Measurements from ENCODE around the gene MESD. TPM values are rescaled to one million over a fixed set of nuclear protein-coding genes. Genes with fewer than 3 reads are reported as not detected.

The MESD gene
- total RNA-seq, 4 donors from 2014 or later: 5.5 to 7.9 (median 6.6) TPM

DNA sequence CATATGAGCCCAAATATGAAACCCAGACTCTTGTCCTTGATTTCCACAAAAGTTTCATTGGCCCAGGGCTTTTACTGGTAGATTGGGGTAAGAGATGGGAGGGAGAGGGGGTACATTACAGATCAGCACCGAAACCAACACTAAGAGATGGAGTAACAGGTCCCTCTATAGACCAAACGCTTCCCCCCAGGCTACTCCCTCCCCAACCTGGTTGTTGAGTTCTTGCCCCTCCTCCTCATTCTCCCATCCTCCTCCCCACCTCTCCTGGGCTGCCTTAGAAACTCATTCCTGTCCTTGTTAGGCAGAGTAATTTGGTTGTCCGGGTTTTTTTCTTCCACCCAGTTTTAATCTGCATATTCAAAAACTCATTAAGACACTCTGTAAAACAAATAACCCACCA, 74.1 kb downstream of the MESD start:
- ATAC-seq (no peak), DNase-seq (no peak)
- no peak for TF ChIP-seq POLR2A (IDR thresholded peaks at IDR 0.05)
- TF ChIP-seq, protein P1, sequence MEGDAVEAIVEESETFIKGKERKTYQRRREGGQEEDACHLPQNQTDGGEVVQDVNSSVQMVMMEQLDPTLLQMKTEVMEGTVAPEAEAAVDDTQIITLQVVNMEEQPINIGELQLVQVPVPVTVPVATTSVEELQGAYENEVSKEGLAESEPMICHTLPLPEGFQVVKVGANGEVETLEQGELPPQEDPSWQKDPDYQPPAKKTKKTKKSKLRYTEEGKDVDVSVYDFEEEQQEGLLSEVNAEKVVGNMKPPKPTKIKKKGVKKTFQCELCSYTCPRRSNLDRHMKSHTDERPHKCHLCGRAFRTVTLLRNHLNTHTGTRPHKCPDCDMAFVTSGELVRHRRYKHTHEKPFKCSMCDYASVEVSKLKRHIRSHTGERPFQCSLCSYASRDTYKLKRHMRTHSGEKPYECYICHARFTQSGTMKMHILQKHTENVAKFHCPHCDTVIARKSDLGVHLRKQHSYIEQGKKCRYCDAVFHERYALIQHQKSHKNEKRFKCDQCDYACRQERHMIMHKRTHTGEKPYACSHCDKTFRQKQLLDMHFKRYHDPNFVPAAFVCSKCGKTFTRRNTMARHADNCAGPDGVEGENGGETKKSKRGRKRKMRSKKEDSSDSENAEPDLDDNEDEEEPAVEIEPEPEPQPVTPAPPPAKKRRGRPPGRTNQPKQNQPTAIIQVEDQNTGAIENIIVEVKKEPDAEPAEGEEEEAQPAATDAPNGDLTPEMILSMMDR (IDR thresholded peaks at IDR 0.05 in 4 of 5, conservative IDR thresholded peaks at IDR 0.05 in 1 of 5): no peak
- no peaks in the 10 kb centered on the region for H3K9me3 ChIP-seq
- H3K27ac ChIP-seq: no peak overlapping the region
- in situ Hi-C loops (cut with MboI; ENCODE audit: low sequenced_read_pairs in 4 of 4): no loop called here
- intact Hi-C loops (cut with DNase I; ENCODE audit: low total_unique reads): no loop called here
- no peaks in the 10 kb centered on the region for H3K4me1 ChIP-seq
- H3K36me3 ChIP-seq: peaks cover 0 to 3% of the 10 kb centered on the region in 2 donors
- no peaks in the 10 kb centered on the region for H3K27me3 ChIP-seq
- H3K4me3 ChIP-seq: no peak overlapping the region

DNA sequence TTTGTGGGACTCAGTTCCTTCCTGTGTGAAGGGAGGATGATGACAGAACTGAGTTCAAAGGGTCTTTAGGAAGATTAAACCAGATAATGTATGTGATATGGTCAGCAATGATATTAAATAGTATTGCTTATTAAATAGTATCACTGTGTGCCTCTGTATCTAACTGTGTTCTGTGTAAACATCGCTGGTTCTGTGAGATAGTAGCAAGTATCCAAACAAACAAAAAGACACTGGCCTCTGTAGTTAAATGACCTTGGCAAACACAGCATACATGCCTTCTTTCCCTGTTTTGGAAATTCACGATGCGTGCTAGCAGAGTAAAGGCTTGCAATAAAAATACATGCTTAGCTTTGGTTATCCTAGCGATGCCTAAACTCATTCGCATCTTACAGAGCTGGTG, 76.1 kb downstream of the MESD start:
- no peaks in the 10 kb centered on the region for H3K4me1 ChIP-seq
- intact Hi-C loops (cut with DNase I; ENCODE audit: low total_unique reads) (no loop called here), in situ Hi-C loops (cut with MboI; ENCODE audit: low sequenced_read_pairs in 4 of 4) (no loop called here)
- H3K36me3 ChIP-seq: peaks cover 0 to 12% of the 10 kb centered on the region in 2 donors
- no peaks in the 10 kb centered on the region for H3K9me3 ChIP-seq
- H3K27ac ChIP-seq: no peak overlapping the region
- H3K4me3 ChIP-seq: no peak overlapping the region
- no peaks in the 10 kb centered on the region for H3K27me3 ChIP-seq
- DNase-seq (no peak), ATAC-seq (no peak)
- TF ChIP-seq, protein P1 (IDR thresholded peaks at IDR 0.05 in 4 of 5, conservative IDR thresholded peaks at IDR 0.05 in 1 of 5): no peak
- TF ChIP-seq POLR2A (IDR thresholded peaks at IDR 0.05): no peak

DNA sequence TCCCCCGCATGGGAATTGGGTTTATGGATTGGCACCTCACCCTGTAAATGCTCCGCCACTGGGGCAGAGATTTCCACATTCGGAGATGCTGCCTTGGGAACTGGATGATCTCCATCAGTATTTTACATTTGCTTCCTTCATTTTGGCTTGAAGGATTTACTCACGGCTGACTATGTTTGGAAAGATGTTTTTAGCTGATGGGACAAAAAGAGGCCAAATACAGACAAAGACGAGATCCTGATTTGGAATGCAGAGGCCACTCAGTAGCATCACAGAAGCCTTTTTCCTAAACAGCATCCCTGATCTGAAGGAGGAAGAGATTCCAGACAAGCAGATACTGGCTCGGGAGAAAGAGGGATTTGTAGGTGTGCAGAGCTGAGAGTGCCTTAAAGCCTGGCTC, 76.9 kb downstream of the MESD start:
- DNase-seq (no peak), ATAC-seq (no peak)
- no peak overlapping the region for H3K27ac ChIP-seq
- intact Hi-C loops (cut with DNase I; ENCODE audit: low total_unique reads) (no loop called here), in situ Hi-C loops (cut with MboI; ENCODE audit: low sequenced_read_pairs in 4 of 4) (no loop called here)
- H3K9me3 ChIP-seq: no peaks in the 10 kb centered on the region
- H3K4me1 ChIP-seq: no peaks in the 10 kb centered on the region
- no peaks in the 10 kb centered on the region for H3K27me3 ChIP-seq
- TF ChIP-seq POLR2A (IDR thresholded peaks at IDR 0.05): no peak
- TF ChIP-seq, protein P1 (IDR thresholded peaks at IDR 0.05 in 4 of 5, conservative IDR thresholded peaks at IDR 0.05 in 1 of 5): no peak
- H3K36me3 ChIP-seq: peaks cover 0 to 14% of the 10 kb centered on the region in 2 donors
- no peak overlapping the region for H3K4me3 ChIP-seq

DNA sequence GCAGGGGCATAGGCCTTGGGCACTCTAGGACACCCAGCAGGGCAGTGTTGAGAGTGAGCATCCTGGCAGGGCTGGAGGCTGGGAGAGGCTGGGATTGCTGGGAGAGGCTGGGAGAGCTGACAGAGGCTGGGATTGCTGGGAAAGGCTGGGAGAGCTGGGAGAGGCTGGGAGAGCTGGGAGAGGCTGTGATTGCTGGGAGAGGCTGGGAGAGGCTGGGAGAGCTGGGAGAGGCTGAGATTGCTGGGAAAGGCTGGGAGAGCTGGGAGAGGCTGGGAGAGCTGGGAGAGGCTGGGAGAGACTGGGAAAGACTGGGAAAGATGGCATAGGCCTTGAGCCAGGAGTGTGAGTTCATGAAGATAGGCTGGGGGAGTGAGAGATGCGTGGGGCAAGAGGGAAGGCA, 77.8 kb downstream of the MESD start:
- no peak overlapping the region for H3K27ac ChIP-seq
- no peak for ATAC-seq

More for the DNA sequence above, 77.8 kb downstream of the MESD start:
- H3K9me3 ChIP-seq: no peaks in the 10 kb centered on the region
- in situ Hi-C loops (cut with MboI; ENCODE audit: low sequenced_read_pairs in 4 of 4): no loop called here
- H3K4me3 ChIP-seq: no peak overlapping the region
- TF ChIP-seq POLR2A (IDR thresholded peaks at IDR 0.05): no peak
- TF ChIP-seq, protein P1 (IDR thresholded peaks at IDR 0.05 in 4 of 5, conservative IDR thresholded peaks at IDR 0.05 in 1 of 5): no peak
- intact Hi-C loops (cut with DNase I; ENCODE audit: low total_unique reads): no loop called here
- H3K27me3 ChIP-seq: no peaks in the 10 kb centered on the region
- no peaks in the 10 kb centered on the region for H3K4me1 ChIP-seq
- peaks cover 0 to 16% of the 10 kb centered on the region in 2 donors for H3K36me3 ChIP-seq
- DNase-seq: no peak

All from gastrocnemius medialis (tissue), 4 donors.